ENCODE data around the gene TDRD1.

The TDRD1 gene

GRCh38 chr10:114173921-114174694 is 5.0 kb upstream of the TDRD1 start, which contains the start of gene CCDC186:
CCDC186 (minus strand) TSS chr10:114174203; CDS start chr10:114163268, 10,935 bp downstream.
- DNase-seq (ENCODE audit: low read depth in 4 of 4, low spot score in 1 of 4), result peak; percentile 90 to 98 (median 94)

GRCh38 chr10:114174695-114175188 is 4.4 kb upstream of the TDRD1 start:
- DNase-seq (ENCODE audit: low read depth in 4 of 4, low spot score in 1 of 4), result no peak

- no peak for DNase-seq (ENCODE audit: low read depth in 4 of 4, low spot score in 1 of 4)
These were observed 3.5 kb upstream of the TDRD1 start for GRCh38 chr10:114175667-114176066.

GRCh38 chr10:114176511-114176910 is 2.6 kb upstream of the TDRD1 start:
- DNase-seq (ENCODE audit: low read depth in 4 of 4, low spot score in 1 of 4), result no peak

- no peak for DNase-seq (ENCODE audit: low read depth in 4 of 4, low spot score in 1 of 4)
These were observed 594 bp downstream of the TDRD1 start for GRCh38 chr10:114179747-114180146.

GRCh38 chr10:114180937-114181336 is 1.8 kb downstream of the TDRD1 start:
- no peak for DNase-seq (ENCODE audit: low read depth in 4 of 4, low spot score in 1 of 4)

GRCh38 chr10:114181971-114182370 is 2.8 kb downstream of the TDRD1 start:
- DNase-seq (ENCODE audit: low read depth in 4 of 4, low spot score in 1 of 4), result no peak

GRCh38 chr10:114183563-114183962 is 4.4 kb downstream of the TDRD1 start:
- no peak for DNase-seq (ENCODE audit: low read depth in 4 of 4, low spot score in 1 of 4)

- DNase-seq (ENCODE audit: low read depth in 4 of 4, low spot score in 1 of 4), result no peak
These were observed 5.1 kb downstream of the TDRD1 start for GRCh38 chr10:114184276-114184675.

- no peak for DNase-seq (ENCODE audit: low read depth in 4 of 4, low spot score in 1 of 4)
These were observed 8.8 kb downstream of the TDRD1 start for GRCh38 chr10:114188001-114188400.

- no peak for DNase-seq (ENCODE audit: low read depth in 4 of 4, low spot score in 1 of 4)
These were observed 9.7 kb downstream of the TDRD1 start for GRCh38 chr10:114188900-114189299.

- DNase-seq (ENCODE audit: low read depth in 4 of 4, low spot score in 1 of 4), result no peak
These were observed 10.5 kb downstream of the TDRD1 start for GRCh38 chr10:114189700-114190099.

GRCh38 chr10:114195079-114195478 is 15.9 kb downstream of the TDRD1 start:
- no peak for DNase-seq (ENCODE audit: low read depth in 4 of 4, low spot score in 1 of 4)

- DNase-seq (ENCODE audit: low read depth in 4 of 4, low spot score in 1 of 4), result no peak
These were observed 20.1 kb downstream of the TDRD1 start for GRCh38 chr10:114199239-114199638.

- no peak for DNase-seq (ENCODE audit: low read depth in 4 of 4, low spot score in 1 of 4)
These were observed 23.7 kb downstream of the TDRD1 start for GRCh38 chr10:114202812-114203211.

GRCh38 chr10:114206902-114207301 is 27.7 kb downstream of the TDRD1 start:
- no peak for DNase-seq (ENCODE audit: low read depth in 4 of 4, low spot score in 1 of 4)

GRCh38 chr10:114207349-114207748 is 28.2 kb downstream of the TDRD1 start:
- no peak for DNase-seq (ENCODE audit: low read depth in 4 of 4, low spot score in 1 of 4)

GRCh38 chr10:114208351-114208750 is 29.2 kb downstream of the TDRD1 start:
- DNase-seq (ENCODE audit: low read depth in 4 of 4, low spot score in 1 of 4), result no peak

GRCh38 chr10:114212153-114212552 is 33.0 kb downstream of the TDRD1 start:
- DNase-seq (ENCODE audit: low read depth in 4 of 4, low spot score in 1 of 4), result no peak

- DNase-seq (ENCODE audit: low read depth in 4 of 4, low spot score in 1 of 4), result no peak
These were observed 35.9 kb downstream of the TDRD1 start for GRCh38 chr10:114215033-114215432.

- no peak for DNase-seq (ENCODE audit: low read depth in 4 of 4, low spot score in 1 of 4)
These were observed 41.1 kb downstream of the TDRD1 start for GRCh38 chr10:114220281-114220680.

- no peak for DNase-seq (ENCODE audit: low read depth in 4 of 4, low spot score in 1 of 4)
These were observed 42.1 kb downstream of the TDRD1 start for GRCh38 chr10:114221235-114221634.

- DNase-seq (ENCODE audit: low read depth in 4 of 4, low spot score in 1 of 4), result no peak
These were observed 43.9 kb downstream of the TDRD1 start for GRCh38 chr10:114223066-114223465.

All from stimulated activated CD4-positive, alpha-beta T cell treated with anti-CD3 and anti-CD28 coated beads, Interleukin-1b, Interleukin-23, amount 100 ng/mL, for 24 hours (primary cell).